HG02943 (cell line): ENCODE data around the gene TMX3.

ENCODE experiments used
- ATAC-seq: cut with Tn5 transposase; IDR thresholded peaks from one replicate; pipeline ENCODE4 v1.9.1; 2021; ENCODE audit warnings: mild to moderate bottlenecking, low read depth, moderate library complexity; ENCODE audit not compliant: unreplicated experiment

TMX3 gene

GRCh38 chr18:68714712-68715496 lies at the start of gene TMX3:
Gene TMX3, minus strand, starts transcription at chr18:68715108. Its CDS starts 127 bp downstream, at chr18:68714981.
- peak; percentile 97 for ATAC-seq

- no peak for ATAC-seq
These were observed 49.1 kb upstream of the TMX3 start for GRCh38 chr18:68764016-68764415.

GRCh38 chr18:68763083-68763482 lies 48.2 kb upstream of the TMX3 start:
- no peak for ATAC-seq

GRCh38 chr18:68759308-68759707 lies 44.4 kb upstream of the TMX3 start:
- ATAC-seq = no peak

- no peak for ATAC-seq
These were observed 42.2 kb upstream of the TMX3 start for GRCh38 chr18:68757126-68757525.

- ATAC-seq = no peak
These were observed 27.3 kb upstream of the TMX3 start for GRCh38 chr18:68742206-68742605.

GRCh38 chr18:68740966-68741365 lies 26.1 kb upstream of the TMX3 start:
- no peak for ATAC-seq

GRCh38 chr18:68739462-68739861 lies 24.6 kb upstream of the TMX3 start:
- no peak for ATAC-seq

GRCh38 chr18:68738564-68738963 lies 23.7 kb upstream of the TMX3 start:
- ATAC-seq = no peak

GRCh38 chr18:68735483-68736343 lies 20.8 kb upstream of the TMX3 start:
- peak; percentile 84 for ATAC-seq

- no peak for ATAC-seq
These were observed 19.4 kb upstream of the TMX3 start for GRCh38 chr18:68734308-68734707.

GRCh38 chr18:68733707-68734106 lies 18.8 kb upstream of the TMX3 start:
- no peak for ATAC-seq

- no peak for ATAC-seq
These were observed 13.3 kb upstream of the TMX3 start for GRCh38 chr18:68728081-68728700.

- ATAC-seq = no peak
These were observed 12.6 kb upstream of the TMX3 start for GRCh38 chr18:68727506-68727905.

- ATAC-seq = no peak
These were observed 10.4 kb upstream of the TMX3 start for GRCh38 chr18:68725346-68725745.

GRCh38 chr18:68724021-68724420 lies 9.1 kb upstream of the TMX3 start:
- no peak for ATAC-seq

- ATAC-seq = no peak
These were observed 8.6 kb upstream of the TMX3 start for GRCh38 chr18:68723539-68723938.

GRCh38 chr18:68722821-68723220 lies 7.9 kb upstream of the TMX3 start:
- ATAC-seq = no peak

- peak; percentile 85 for ATAC-seq
These were observed 7.0 kb upstream of the TMX3 start for GRCh38 chr18:68721681-68722583.

GRCh38 chr18:68714366-68714711 lies 569 bp downstream of the TMX3 start:
- ATAC-seq = peak; percentile 18
